Measurements from ENCODE around the gene SLC15A3. TPM values are rescaled to one million over a fixed set of nuclear protein-coding genes. Genes with fewer than 3 reads are reported as not detected.

SLC15A3 gene
- polyA plus RNA-seq, 1 of the 3 experiments (the other 2 are of a cell fraction) = not detected

DNA sequence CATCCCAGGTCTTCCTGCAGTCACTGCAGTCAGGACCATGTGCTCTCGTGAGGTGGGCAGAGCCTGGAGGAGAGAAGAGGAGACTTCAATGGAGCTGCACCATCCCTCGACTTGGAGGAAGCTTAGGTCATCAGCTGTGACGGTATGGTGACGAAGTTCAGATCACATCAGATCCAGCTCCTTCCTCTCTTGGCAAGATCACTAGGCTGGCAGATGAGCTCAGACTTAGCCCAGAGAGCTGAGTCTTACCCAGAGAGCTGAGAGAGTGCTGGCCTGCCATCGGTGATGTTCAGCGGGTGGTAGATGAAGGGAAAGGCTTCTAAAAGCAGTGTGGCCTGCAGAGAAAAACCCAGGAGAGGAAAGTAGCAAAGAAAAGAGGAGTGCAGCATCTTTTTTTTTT is 1.8 kb upstream of the SLC15A3 start:
- TF ChIP-seq CHD2 (IDR thresholded peaks at IDR 0.05; ENCODE audit: low read length, partially characterized antibody) = no peak
- TF ChIP-seq RCOR1 (IDR thresholded peaks at IDR 0.05; ENCODE audit: low read length) = no peak
- TF ChIP-seq, protein P1, sequence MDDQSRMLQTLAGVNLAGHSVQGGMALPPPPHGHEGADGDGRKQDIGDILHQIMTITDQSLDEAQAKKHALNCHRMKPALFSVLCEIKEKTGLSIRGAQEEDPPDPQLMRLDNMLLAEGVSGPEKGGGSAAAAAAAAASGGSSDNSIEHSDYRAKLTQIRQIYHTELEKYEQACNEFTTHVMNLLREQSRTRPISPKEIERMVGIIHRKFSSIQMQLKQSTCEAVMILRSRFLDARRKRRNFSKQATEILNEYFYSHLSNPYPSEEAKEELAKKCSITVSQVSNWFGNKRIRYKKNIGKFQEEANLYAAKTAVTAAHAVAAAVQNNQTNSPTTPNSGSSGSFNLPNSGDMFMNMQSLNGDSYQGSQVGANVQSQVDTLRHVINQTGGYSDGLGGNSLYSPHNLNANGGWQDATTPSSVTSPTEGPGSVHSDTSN (IDR thresholded peaks at IDR 0.05) = no peak
- no peak for TF ChIP-seq FOSL2 (IDR thresholded peaks at IDR 0.05; ENCODE audit: borderline replicate concordance, low read depth)
- no peak for TF ChIP-seq MXI1 (IDR thresholded peaks at IDR 0.05; ENCODE audit: low read depth, low read length)
- no peak for TF ChIP-seq CTCF (IDR thresholded peaks at IDR 0.05)
- TF ChIP-seq EP300 (IDR thresholded peaks at IDR 0.05; ENCODE audit: borderline replicate concordance in 1 of 2, low read depth in 1 of 2, low read length in 1 of 2) = no peak
- no peak for TF ChIP-seq GABPA (IDR thresholded peaks at IDR 0.05; ENCODE audit: low read depth)
- TF ChIP-seq RAD21 (IDR thresholded peaks at IDR 0.05; ENCODE audit: low read length) = no peak
- TF ChIP-seq NRF1 (IDR thresholded peaks at IDR 0.05; ENCODE audit: low read depth, low read length) = no peak
- TF ChIP-seq, protein P2, sequence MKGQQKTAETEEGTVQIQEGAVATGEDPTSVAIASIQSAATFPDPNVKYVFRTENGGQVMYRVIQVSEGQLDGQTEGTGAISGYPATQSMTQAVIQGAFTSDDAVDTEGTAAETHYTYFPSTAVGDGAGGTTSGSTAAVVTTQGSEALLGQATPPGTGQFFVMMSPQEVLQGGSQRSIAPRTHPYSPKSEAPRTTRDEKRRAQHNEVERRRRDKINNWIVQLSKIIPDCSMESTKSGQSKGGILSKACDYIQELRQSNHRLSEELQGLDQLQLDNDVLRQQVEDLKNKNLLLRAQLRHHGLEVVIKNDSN (IDR thresholded peaks at IDR 0.05; ENCODE audit: borderline replicate concordance, low read depth) = no peak
- TF ChIP-seq SMC3 (IDR thresholded peaks at IDR 0.05; ENCODE audit: low read depth, low read length) = no peak
- no peak for TF ChIP-seq RXRA (IDR thresholded peaks at IDR 0.05; ENCODE audit: borderline replicate concordance, low read depth)
- TF ChIP-seq IRF3 (IDR thresholded peaks at IDR 0.05; ENCODE audit: low read depth, low read length) = no peak
- TF ChIP-seq, protein P3, sequence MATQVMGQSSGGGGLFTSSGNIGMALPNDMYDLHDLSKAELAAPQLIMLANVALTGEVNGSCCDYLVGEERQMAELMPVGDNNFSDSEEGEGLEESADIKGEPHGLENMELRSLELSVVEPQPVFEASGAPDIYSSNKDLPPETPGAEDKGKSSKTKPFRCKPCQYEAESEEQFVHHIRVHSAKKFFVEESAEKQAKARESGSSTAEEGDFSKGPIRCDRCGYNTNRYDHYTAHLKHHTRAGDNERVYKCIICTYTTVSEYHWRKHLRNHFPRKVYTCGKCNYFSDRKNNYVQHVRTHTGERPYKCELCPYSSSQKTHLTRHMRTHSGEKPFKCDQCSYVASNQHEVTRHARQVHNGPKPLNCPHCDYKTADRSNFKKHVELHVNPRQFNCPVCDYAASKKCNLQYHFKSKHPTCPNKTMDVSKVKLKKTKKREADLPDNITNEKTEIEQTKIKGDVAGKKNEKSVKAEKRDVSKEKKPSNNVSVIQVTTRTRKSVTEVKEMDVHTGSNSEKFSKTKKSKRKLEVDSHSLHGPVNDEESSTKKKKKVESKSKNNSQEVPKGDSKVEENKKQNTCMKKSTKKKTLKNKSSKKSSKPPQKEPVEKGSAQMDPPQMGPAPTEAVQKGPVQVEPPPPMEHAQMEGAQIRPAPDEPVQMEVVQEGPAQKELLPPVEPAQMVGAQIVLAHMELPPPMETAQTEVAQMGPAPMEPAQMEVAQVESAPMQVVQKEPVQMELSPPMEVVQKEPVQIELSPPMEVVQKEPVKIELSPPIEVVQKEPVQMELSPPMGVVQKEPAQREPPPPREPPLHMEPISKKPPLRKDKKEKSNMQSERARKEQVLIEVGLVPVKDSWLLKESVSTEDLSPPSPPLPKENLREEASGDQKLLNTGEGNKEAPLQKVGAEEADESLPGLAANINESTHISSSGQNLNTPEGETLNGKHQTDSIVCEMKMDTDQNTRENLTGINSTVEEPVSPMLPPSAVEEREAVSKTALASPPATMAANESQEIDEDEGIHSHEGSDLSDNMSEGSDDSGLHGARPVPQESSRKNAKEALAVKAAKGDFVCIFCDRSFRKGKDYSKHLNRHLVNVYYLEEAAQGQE (IDR thresholded peaks at IDR 0.05; ENCODE audit: low read depth, low read length) = no peak
- no peak for TF ChIP-seq FOXJ3 (CRISPR knock-in tag; IDR thresholded peaks at IDR 0.05)
- H3K36me3 ChIP-seq (replicated peaks in 1 of 2; ENCODE audit: control insufficient read depth in 1 of 2, insufficient read depth in 2 of 2, low read length in 1 of 2) = no peaks in the 10 kb centered on the region
- no peaks in the 10 kb centered on the region for H3K27me3 ChIP-seq (ENCODE audit: insufficient read depth)
- no peak for DNase-seq
- H3K4me1 ChIP-seq (ENCODE audit: control insufficient read depth in 1 of 2, insufficient read depth in 2 of 2, low read depth in 1 of 2, low read length in 1 of 2) = no peaks in the 10 kb centered on the region
- H2AFZ ChIP-seq (ENCODE audit: low read depth) = no peak overlapping the region
- 65% methylated on average over 6 of the region's 6 CpGs for WGBS (ENCODE audit: low lambda C conversion rate)
- POLR2A ChIA-PET = no interaction called here
- H3K9ac ChIP-seq = no peak overlapping the region
- H3K79me2 ChIP-seq (ENCODE audit: insufficient read depth) = no peaks in the 10 kb centered on the region
- H3K4me3 ChIP-seq (ENCODE audit: low read depth in 2 of 2, low read length in 1 of 2) = no peak overlapping the region
- H3K27ac ChIP-seq (ENCODE audit: low read depth in 2 of 2, low read length in 1 of 2) = no peak overlapping the region
- no peaks in the 10 kb centered on the region for H4K20me1 ChIP-seq (ENCODE audit: insufficient read depth)
- no peak overlapping the region for H3K4me2 ChIP-seq
- H3K9me2 ChIP-seq = no peaks in the 10 kb centered on the region
- no peaks in the 10 kb centered on the region for H3F3A ChIP-seq (replicated peaks; ENCODE audit: insufficient read depth)
- CTCF ChIA-PET = interaction anchor here (1.0 kb wide), 1 partner anchor 9 kb away, joined by 4 read pairs; no protein-coding TSS in a partner anchor
- H3K9me3 ChIP-seq = no peaks in the 10 kb centered on the region

Data from SK-N-SH (cell line).